Brain microvascular endothelial cell (primary cell): ENCODE results near the gene FKBP3.
"Not testable (repeated sequence)": the region's sequence is repeated elsewhere in the genome, so short reads cannot be mapped to it uniquely, and the experiment has no call there.

Experiments
- DNase-seq: peaks from one replicate; pipeline ENCODE4 v3.0.0-alpha.2; 2020
- H3K27ac ChIP-seq: fragments of 250-450 bp; sonication (Bioruptor Pico); 2 replicates; pipeline ENCODE4 v1.5.1; 2020; ENCODE audit warnings: mild to moderate bottlenecking, moderate library complexity
- H3K27me3 ChIP-seq: fragments of 250-450 bp; sonication (Bioruptor Pico); replicated peaks from 2 replicates; pipeline ENCODE4 v1.5.1; 2020; ENCODE audit warnings: mild to moderate bottlenecking
- H3K36me3 ChIP-seq: fragments of 250-450 bp; sonication (Bioruptor Pico); replicated peaks from 2 replicates; pipeline ENCODE4 v1.5.1; 2020; ENCODE audit warnings: mild to moderate bottlenecking
- H3K4me3 ChIP-seq: 2 replicates; pipeline ENCODE4 v1.5.1; 2011; ENCODE audit warnings: low read depth, mild to moderate bottlenecking, control low read depth, low read length, moderate library complexity
- CTCF ChIP-seq: IDR thresholded peaks from 2 replicates; pipeline ENCODE4 v1.5.1; 2011; ENCODE audit warnings: low read depth, mild to moderate bottlenecking, moderate library complexity, low read length, control low read depth, inconsistent platforms; ENCODE audit errors: missing control alignments
- in situ Hi-C: cut with HindIII; loops from 2 replicates; pipeline ENCODE4 v1.10.0; 2017; ENCODE audit warnings: low sequenced_read_pairs, low pct_ligation_motif_present

Gene FKBP3

DNA sequence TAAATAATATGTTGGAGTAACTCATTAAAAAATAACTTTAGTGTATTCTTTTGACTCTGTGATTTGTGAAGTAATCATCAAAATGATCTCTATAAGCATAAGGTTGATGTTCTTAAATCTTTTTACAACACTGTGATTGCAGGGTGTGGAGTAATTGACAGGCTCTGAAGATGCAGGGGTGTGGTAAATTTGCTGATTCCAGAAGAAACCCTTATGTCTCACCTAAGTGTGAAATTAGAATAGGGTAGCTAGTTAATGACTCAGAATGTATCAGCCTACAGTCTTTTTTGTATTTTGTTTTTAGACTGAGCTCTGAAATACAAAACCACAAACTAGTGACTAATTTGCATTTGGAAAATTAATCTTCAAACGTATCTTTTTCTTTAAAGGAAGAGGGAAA lies 44.5 kb downstream of the FKBP3 start:
- Histone ChIP-seq H3K4me3 (no peak overlapping the region), H3K36me3 (no peaks in the 10 kb centered on the region), H3K27ac (no peak overlapping the region), H3K27me3 (no peaks in the 10 kb centered on the region)
- no peak for DNase-seq
- in situ Hi-C loops: no loop called here
- no peak for TF ChIP-seq CTCF

- H3K36me3 ChIP-seq: no peaks in the 10 kb centered on the region
- no peak for DNase-seq
- TF ChIP-seq CTCF: no peak
- in situ Hi-C loops: no loop called here
- peak overlapping the region; percentile 86 for H3K4me3 ChIP-seq
- H3K27ac ChIP-seq: no peak overlapping the region
- no peaks in the 10 kb centered on the region for H3K27me3 ChIP-seq
These were observed 49.3 kb downstream of the FKBP3 start for GRCh38 chr14:45084946-45085346.

GRCh38 chr14:45083976-45084722 lies 50.1 kb downstream of the FKBP3 start, which contains the start of gene PRPF39:
TSS of gene PRPF39 (plus strand) at chr14:45084116. CDS start at chr14:45095240, 11,124 bp downstream.
- H3K27me3 ChIP-seq: no peaks in the 10 kb centered on the region
- no peak for TF ChIP-seq CTCF
- peak; percentile 87 for DNase-seq
- H3K36me3 ChIP-seq: no peaks in the 10 kb centered on the region
- in situ Hi-C loops: no loop called here
- H3K4me3 ChIP-seq: peak within 1 kb of the TSS; percentile 86
- H3K27ac ChIP-seq: peak within 1 kb of the TSS; percentile 70

- H3K27me3 ChIP-seq: no peaks in the 10 kb centered on the region
- peak overlapping the region; percentile 86 for H3K4me3 ChIP-seq
- DNase-seq: no peak
- no peaks in the 10 kb centered on the region for H3K36me3 ChIP-seq
- H3K27ac ChIP-seq: no peak overlapping the region
- TF ChIP-seq CTCF: no peak
- in situ Hi-C loops: no loop called here
These were observed 50.7 kb downstream of the FKBP3 start for GRCh38 chr14:45083617-45083975.

DNA sequence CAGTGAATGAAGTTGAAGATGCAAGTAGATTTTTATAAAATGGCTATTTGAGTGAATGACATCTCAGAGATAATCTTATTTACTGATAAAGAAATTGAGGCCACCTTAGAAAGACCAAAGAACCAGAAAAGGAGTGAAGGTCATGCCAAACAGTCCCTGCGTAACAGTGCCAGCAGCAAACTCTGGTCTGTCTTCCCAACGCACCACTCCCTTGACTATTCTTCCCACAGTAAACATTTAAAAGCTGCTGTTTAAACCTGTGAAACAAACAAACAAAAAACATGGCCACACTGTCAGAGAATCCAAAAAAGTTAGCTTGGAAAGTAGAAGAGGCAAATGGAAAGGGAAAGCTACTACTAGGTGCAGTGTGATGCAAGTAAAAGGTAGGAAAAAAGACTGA lies 51.9 kb downstream of the FKBP3 start:
- no peaks in the 10 kb centered on the region for H3K36me3 ChIP-seq
- TF ChIP-seq CTCF: no peak
- H3K4me3 ChIP-seq: no peak overlapping the region
- H3K27me3 ChIP-seq: no peaks in the 10 kb centered on the region
- H3K27ac ChIP-seq: no peak overlapping the region
- DNase-seq: no peak
- in situ Hi-C loops: no loop called here

DNA sequence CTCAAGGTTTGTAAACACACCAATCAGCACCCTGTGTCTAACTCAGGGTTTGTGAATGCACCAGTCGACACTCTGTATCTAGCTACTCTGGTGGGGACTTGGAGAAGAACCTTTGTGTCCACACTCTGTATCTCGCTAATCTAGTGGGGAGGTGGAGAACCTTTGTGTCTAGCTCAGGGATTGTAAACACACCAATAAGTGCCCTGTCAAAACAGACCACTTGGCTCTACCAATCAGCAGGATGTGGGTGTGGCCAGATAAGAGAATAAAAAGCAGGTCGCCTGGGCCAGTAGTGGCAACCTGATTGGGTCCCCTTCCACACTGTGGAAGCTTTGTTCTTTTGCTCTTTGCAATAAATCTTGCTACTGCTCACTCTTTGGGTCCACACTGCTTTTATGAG lies 53.2 kb downstream of the FKBP3 start:
- in situ Hi-C loops, H3K4me3 ChIP-seq: not testable (repeated sequence)

GRCh38 chr14:45080416-45080968 lies 53.8 kb downstream of the FKBP3 start:
- in situ Hi-C loops, DNase-seq, H3K27ac ChIP-seq, H3K4me3 ChIP-seq, H3K27me3 ChIP-seq, H3K36me3 ChIP-seq: not testable (repeated sequence)

More for the DNA sequence above, 53.2 kb downstream of the FKBP3 start:
- not testable (repeated sequence) for DNase-seq, H3K27ac ChIP-seq, H3K36me3 ChIP-seq, H3K27me3 ChIP-seq
